Uterus (tissue), 4 donors: ENCODE results near the gene MTCL1. TPM values are rescaled to one million over a fixed set of nuclear protein-coding genes. Genes with fewer than 3 reads are reported as not detected.

Source experiments
- DNase-seq, 2 donors: peaks; one replicate each; pipeline ENCODE4 v3.0.0-alpha.2; 2019 to 2020
- H3K27ac ChIP-seq, 2 donors: fragments of 200-600 bp; sonication (generic); 1 replicate in 1 of 2; 2 replicates in 1 of 2; pipeline ENCODE4 v1.5.1; 2016 to 2018
- H3K27me3 ChIP-seq, 2 donors: fragments of 200-600 bp; sonication (generic); one replicate each; pipeline ENCODE4 v1.5.1; 2018 to 2019; ENCODE audit warnings: control low read depth in 1 of 2
- H3K36me3 ChIP-seq, 2 donors: fragments of 200-600 bp; sonication (generic); one replicate each; pipeline ENCODE4 v1.5.1; 2019; ENCODE audit warnings: control low read depth in 1 of 2
- H3K4me1 ChIP-seq, 2 donors: fragments of 200-600 bp; sonication (generic); one replicate each; pipeline ENCODE4 v1.5.1; 2018 to 2019; ENCODE audit warnings: control low read depth in 1 of 2
- H3K4me3 ChIP-seq, 2 donors: fragments of 200-600 bp; sonication (generic); 1 replicate in 1 of 2; 2 replicates in 1 of 2; pipeline ENCODE4 v1.5.1; 2018 to 2019; ENCODE audit warnings: mild to moderate bottlenecking in 1 of 2
- H3K9me3 ChIP-seq, 2 donors: fragments of 200-600 bp; sonication (generic); one replicate each; pipeline ENCODE4 v1.5.1; 2019; ENCODE audit warnings: control low read depth in 1 of 2
- CTCF ChIP-seq, 4 experiments: fragments of 200-600 bp in 2 of 4; fragments of 450-650 bp in 2 of 4; sonication (generic) in 2 of 4; IDR thresholded peaks; one replicate each; pipeline ENCODE4 v1.5.1; 2016 to 2019; ENCODE audit warnings: antibody characterized with exemption in 4 of 4, mild to moderate bottlenecking in 2 of 4, moderate library complexity in 1 of 4
- POLR2A ChIP-seq, 2 donors: fragments of 450-650 bp; IDR thresholded peaks; one replicate each; pipeline ENCODE4 v1.6.1; 2016; ENCODE audit warnings: antibody characterized with exemption in 2 of 2, mild to moderate bottlenecking in 1 of 2, moderate library complexity in 1 of 2
- intact Hi-C: fragments of 100-400 bp; cut with DNase I; formaldehyde crosslinking; loops from one replicate; pipeline ENCODE4 v1.15.1; 2023; ENCODE audit warnings: low total_unique reads
- total RNA-seq, 4 donors: library from RNA; depleted of rRNA in 3 of 4; stranded (reverse); fragments of >200 nt in 3 of 4; gene quantifications; one replicate each; pipeline versions ENCODE4 v1.1.0 to v1.2.4, GENCODE V29; 2014 to 2023
- donor health status: DM: yes; HTN: yes; CAD: no.

Gene MTCL1
- total RNA-seq, 4 donors from 2014 or later, result 8.8 to 25.9 (median 11.0) TPM; not detected in 1

GRCh38 chr18:8762968-8763367, 57.6 kb downstream of the MTCL1 start:
- H3K27ac ChIP-seq, result no peak overlapping the region
- TF ChIP-seq CTCF (IDR thresholded peaks at IDR 0.05) (no peak), POLR2A (IDR thresholded peaks at IDR 0.05) (no peak)
- no peaks in the 10 kb centered on the region for H3K27me3 ChIP-seq
- intact Hi-C loops, result no loop called here
- no peak for DNase-seq
- H3K4me1 ChIP-seq, result no peaks in the 10 kb centered on the region
- no peak overlapping the region for H3K4me3 ChIP-seq
- H3K36me3 ChIP-seq, result no peaks in the 10 kb centered on the region
- no peaks in the 10 kb centered on the region for H3K9me3 ChIP-seq

- Histone ChIP-seq H3K27ac (no peak overlapping the region), H3K36me3 (no peaks in the 10 kb centered on the region), H3K4me3 (no peak overlapping the region), H3K27me3 (no peaks in the 10 kb centered on the region), H3K9me3 (no peaks in the 10 kb centered on the region), H3K4me1 (no peaks in the 10 kb centered on the region)
- TF ChIP-seq POLR2A (IDR thresholded peaks at IDR 0.05), result no peak
- TF ChIP-seq CTCF (IDR thresholded peaks at IDR 0.05), result no peak
- intact Hi-C loops, result no loop called here
- no peak for DNase-seq
Observed at GRCh38 chr18:8763611-8764010, 58.3 kb downstream of the MTCL1 start.

- no peaks in the 10 kb centered on the region for H3K27me3 ChIP-seq
- intact Hi-C loops, result no loop called here
- H3K36me3 ChIP-seq, result no peaks in the 10 kb centered on the region
- no peak for TF ChIP-seq CTCF (IDR thresholded peaks at IDR 0.05)
- TF ChIP-seq POLR2A (IDR thresholded peaks at IDR 0.05), result no peak
- no peak overlapping the region for H3K27ac ChIP-seq
- H3K4me1 ChIP-seq, result no peaks in the 10 kb centered on the region
- no peak for DNase-seq
- H3K4me3 ChIP-seq, result no peak overlapping the region
- H3K9me3 ChIP-seq, result no peaks in the 10 kb centered on the region
Observed at GRCh38 chr18:8765783-8766463, 60.6 kb downstream of the MTCL1 start.

- no peak overlapping the region for H3K4me3 ChIP-seq
- H3K4me1 ChIP-seq, result no peaks in the 10 kb centered on the region
- H3K36me3 ChIP-seq, result no peaks in the 10 kb centered on the region
- no peak for TF ChIP-seq CTCF (IDR thresholded peaks at IDR 0.05)
- no peak for TF ChIP-seq POLR2A (IDR thresholded peaks at IDR 0.05)
- DNase-seq, result no peak
- H3K9me3 ChIP-seq, result no peaks in the 10 kb centered on the region
- no peaks in the 10 kb centered on the region for H3K27me3 ChIP-seq
- no peak overlapping the region for H3K27ac ChIP-seq
- intact Hi-C loops, result no loop called here
Observed at GRCh38 chr18:8766559-8767293, 61.4 kb downstream of the MTCL1 start.

- H3K4me1 ChIP-seq, result no peaks in the 10 kb centered on the region
- H3K9me3 ChIP-seq, result no peaks in the 10 kb centered on the region
- H3K27me3 ChIP-seq, result no peaks in the 10 kb centered on the region
- no peak for DNase-seq
- intact Hi-C loops, result no loop called here
- H3K36me3 ChIP-seq, result no peaks in the 10 kb centered on the region
- H3K4me3 ChIP-seq, result no peak overlapping the region
- TF ChIP-seq CTCF (IDR thresholded peaks at IDR 0.05) (no peak), POLR2A (IDR thresholded peaks at IDR 0.05) (no peak)
- no peak overlapping the region for H3K27ac ChIP-seq
Observed at GRCh38 chr18:8767340-8767739, 62.0 kb downstream of the MTCL1 start.
